ENCODE data around the gene MAMLD1. TPM values are rescaled to one million over a fixed set of nuclear protein-coding genes. Genes with fewer than 3 reads are reported as not detected.

The MAMLD1 gene
- total and polyA plus RNA-seq, 2 experiments from 2014 or later = 2.1 to 2.4 TPM

- TF ChIP-seq EZH2 (IDR thresholded peaks at IDR 0.05; ENCODE audit: borderline replicate concordance) (no peak), CTCF (IDR thresholded peaks at IDR 0.05; ENCODE audit: poor library complexity) (no peak), EZH2phosphoT487 (IDR thresholded peaks at IDR 0.05; ENCODE audit: low read depth, severe bottlenecking, unreplicated experiment) (no peak)
- no peaks in the 10 kb centered on the region for H3K4me1 ChIP-seq (ENCODE audit: insufficient read depth)
- H3K9me3 ChIP-seq (ENCODE audit: low read depth) = no peaks in the 10 kb centered on the region
- no peak overlapping the region for H3K4me3 ChIP-seq
- no peaks in the 10 kb centered on the region for H4K20me1 ChIP-seq (ENCODE audit: insufficient read depth, poor library complexity, severe bottlenecking)
- H2AFZ ChIP-seq = no peak overlapping the region
- H3K79me2 ChIP-seq = no peaks in the 10 kb centered on the region
- no peaks in the 10 kb centered on the region for H3K27me3 ChIP-seq
- no peaks in the 10 kb centered on the region for H3K9me2 ChIP-seq (replicated peaks; ENCODE audit: insufficient read depth)
- no peak for DNase-seq (ENCODE audit: low spot score)
- no peak overlapping the region for H3K27ac ChIP-seq
- no peaks in the 10 kb centered on the region for H3K36me3 ChIP-seq (replicated peaks; ENCODE audit: insufficient read depth, low read depth)
- 53% methylated on average over 4 of the region's 4 CpGs for WGBS (ENCODE audit: low lambda C conversion rate, missing lambda C conversion rate)
- H3K4me2 ChIP-seq = no peak overlapping the region
These were observed 132.4 kb downstream of the MAMLD1 start for GRCh38 chrX:150495496-150495895.

- H3K4me1 ChIP-seq (ENCODE audit: insufficient read depth) = no peaks in the 10 kb centered on the region
- no peaks in the 10 kb centered on the region for H3K9me3 ChIP-seq (ENCODE audit: low read depth)
- no peak overlapping the region for H2AFZ ChIP-seq
- TF ChIP-seq CTCF (IDR thresholded peaks at IDR 0.05; ENCODE audit: poor library complexity) (no peak), EZH2phosphoT487 (IDR thresholded peaks at IDR 0.05; ENCODE audit: low read depth, severe bottlenecking, unreplicated experiment) (no peak), EZH2 (IDR thresholded peaks at IDR 0.05; ENCODE audit: borderline replicate concordance) (no peak)
- H3K4me3 ChIP-seq = no peak overlapping the region
- no peaks in the 10 kb centered on the region for H3K79me2 ChIP-seq
- 44% methylated on average over 3 of the region's 3 CpGs for WGBS (ENCODE audit: low lambda C conversion rate, missing lambda C conversion rate)
- no peak overlapping the region for H3K4me2 ChIP-seq
- no peaks in the 10 kb centered on the region for H4K20me1 ChIP-seq (ENCODE audit: insufficient read depth, poor library complexity, severe bottlenecking)
- no peak for DNase-seq (ENCODE audit: low spot score)
- no peaks in the 10 kb centered on the region for H3K9me2 ChIP-seq (replicated peaks; ENCODE audit: insufficient read depth)
- H3K36me3 ChIP-seq (replicated peaks; ENCODE audit: insufficient read depth, low read depth) = no peaks in the 10 kb centered on the region
- H3K27ac ChIP-seq = no peak overlapping the region
- no peaks in the 10 kb centered on the region for H3K27me3 ChIP-seq
These were observed 136.1 kb downstream of the MAMLD1 start for GRCh38 chrX:150499240-150499639.

- Histone ChIP-seq H3K4me3 (no peak overlapping the region), H3K4me2 (no peak overlapping the region), H3K4me1 (ENCODE audit: insufficient read depth) (no peaks in the 10 kb centered on the region), H2AFZ (no peak overlapping the region), H3K79me2 (no peaks in the 10 kb centered on the region), H4K20me1 (ENCODE audit: insufficient read depth, poor library complexity, severe bottlenecking) (no peaks in the 10 kb centered on the region), H3K9me2 (replicated peaks; ENCODE audit: insufficient read depth) (no peaks in the 10 kb centered on the region), H3K27ac (no peak overlapping the region), H3K27me3 (no peaks in the 10 kb centered on the region), H3K9me3 (ENCODE audit: low read depth) (no peaks in the 10 kb centered on the region), H3K36me3 (replicated peaks; ENCODE audit: insufficient read depth, low read depth) (no peaks in the 10 kb centered on the region)
- DNase-seq (ENCODE audit: low spot score) = no peak
- TF ChIP-seq EZH2 (IDR thresholded peaks at IDR 0.05; ENCODE audit: borderline replicate concordance) (no peak), EZH2phosphoT487 (IDR thresholded peaks at IDR 0.05; ENCODE audit: low read depth, severe bottlenecking, unreplicated experiment) (no peak), CTCF (IDR thresholded peaks at IDR 0.05; ENCODE audit: poor library complexity) (no peak)
- 61% methylated on average over 3 of the region's 3 CpGs for WGBS (ENCODE audit: low lambda C conversion rate, missing lambda C conversion rate)
These were observed 139.0 kb downstream of the MAMLD1 start for GRCh38 chrX:150502091-150502490.
